Activated T-helper 17 cell treated with anti-CD3 and anti-CD28 coated beads, Interleukin-2, amount 50 U/mL, for 72 hours (primary cell): ENCODE results near the gene ZNF789. TPM values are rescaled to one million over a fixed set of nuclear protein-coding genes. Genes with fewer than 3 reads are reported as not detected.
"Not testable (repeated sequence)": the region's sequence is repeated elsewhere in the genome, so short reads cannot be mapped to it uniquely, and the experiment has no call there.

Experiments used
- ATAC-seq: fragments of 150-1000 bp; cut with Tn5 transposase; replicated peaks from 2 replicates; pipeline ENCODE4 v1.10.0; 2021; ENCODE audit warnings: mild to moderate bottlenecking, moderate library complexity
- H3K27ac Mint-ChIP-seq: one replicate; pipeline ENCODE4 v1.8.0; 2022; ENCODE audit warnings: mixed read lengths
- H3K27me3 Mint-ChIP-seq: one replicate; pipeline ENCODE4 v1.8.0; 2022; ENCODE audit warnings: mixed read lengths
- H3K36me3 Mint-ChIP-seq: one replicate; pipeline ENCODE4 v1.8.0; 2022; ENCODE audit warnings: low read depth, mild to moderate bottlenecking, mixed read lengths
- H3K4me1 Mint-ChIP-seq: one replicate; pipeline ENCODE4 v1.8.0; 2022; ENCODE audit warnings: mixed read lengths
- H3K4me3 Mint-ChIP-seq: one replicate; pipeline ENCODE4 v1.8.0; 2022; ENCODE audit warnings: mild to moderate bottlenecking, mixed read lengths
- H3K9me3 Mint-ChIP-seq: one replicate; pipeline ENCODE4 v1.8.0; 2022; ENCODE audit warnings: mixed read lengths
- total RNA-seq, 2 donors: library from RNA; stranded (reverse); gene quantifications; one replicate each; pipeline ENCODE4 v1.2.3, GENCODE V29; 2022

ZNF789 gene
- total RNA-seq, 2 donors from 2014 or later, result 32.0 to 46.7 TPM

DNA sequence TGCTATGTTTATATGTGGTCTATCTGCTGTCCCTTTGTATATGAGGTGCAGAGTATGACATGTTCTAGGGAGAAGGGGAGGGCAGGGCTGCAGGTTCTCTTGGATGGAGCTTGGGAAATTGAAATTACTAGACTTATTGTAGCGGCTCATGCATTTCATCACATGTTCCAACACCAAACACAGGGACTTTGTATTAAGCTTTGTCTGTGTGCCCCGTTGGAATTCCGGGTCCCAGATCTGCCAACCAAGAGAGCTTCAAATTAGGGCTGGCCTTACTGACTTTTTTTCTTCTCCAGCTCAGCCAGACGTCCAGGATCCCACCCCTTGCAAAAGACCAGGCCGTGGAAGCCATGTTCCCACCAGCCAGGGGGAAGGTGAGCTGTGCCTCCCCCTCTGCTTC lies 3.4 kb downstream of the ZNF789 start:
- no peak for ATAC-seq
- no peaks in the 10 kb centered on the region for H3K27me3 Mint-ChIP-seq
- no peak overlapping the region for H3K4me3 Mint-ChIP-seq
- no peak overlapping the region for H3K27ac Mint-ChIP-seq
- peaks cover 55% of the 10 kb centered on the region for H3K36me3 Mint-ChIP-seq
- peaks cover 17% of the 10 kb centered on the region for H3K4me1 Mint-ChIP-seq
- H3K9me3 Mint-ChIP-seq, result no peaks in the 10 kb centered on the region

DNA sequence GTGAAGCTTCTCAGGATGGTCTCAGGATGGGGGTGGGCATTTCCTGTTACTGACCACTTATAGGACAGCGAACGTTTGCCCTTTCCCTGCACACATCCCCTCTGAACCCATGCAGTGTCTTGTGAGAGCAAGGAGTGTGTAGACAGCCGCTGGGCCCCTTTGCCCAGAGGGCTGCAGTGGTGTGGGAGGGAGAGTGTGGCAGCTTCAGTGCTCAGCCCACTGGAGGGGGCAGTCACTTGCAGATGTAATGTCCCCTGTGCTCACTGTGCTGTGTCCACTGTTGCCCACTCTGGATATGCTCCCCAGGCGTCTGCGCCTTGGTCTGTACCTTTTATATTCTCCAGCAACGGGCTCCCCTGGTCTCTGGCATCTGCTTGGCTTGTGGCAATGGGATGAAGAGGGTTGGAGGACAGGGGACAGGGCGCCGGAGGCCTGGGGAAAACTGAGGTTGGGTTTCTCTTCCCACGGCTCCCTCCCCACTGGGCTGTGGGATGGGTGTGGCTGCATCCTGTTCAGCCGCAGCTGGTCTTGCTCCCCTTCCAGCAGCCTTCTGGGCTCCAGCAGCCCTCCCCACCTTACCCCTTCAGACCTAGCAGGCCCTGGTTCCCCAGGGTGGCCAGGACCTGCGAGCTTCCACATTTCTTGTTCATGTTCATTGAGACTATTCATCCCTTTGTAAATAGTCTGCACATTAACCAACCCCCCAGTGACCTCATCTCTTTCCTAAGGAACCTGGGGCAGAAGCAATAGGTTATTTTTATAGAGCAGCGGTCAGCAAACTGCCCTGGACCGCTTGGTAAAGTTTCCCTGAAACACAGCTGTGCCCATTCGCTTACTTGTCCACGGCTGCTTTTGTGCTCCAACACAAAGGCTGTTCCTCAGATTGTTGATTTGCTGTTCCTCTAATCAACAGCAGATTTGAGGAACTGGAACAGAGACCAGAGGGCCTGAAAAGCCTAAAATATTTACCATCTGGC lies 6.1 kb downstream of the ZNF789 start:
- Mint-ChIP-seq H3K4me3 (peak overlapping the region; percentile 7), H3K4me1 (peaks cover 15% of the 10 kb centered on the region), H3K36me3 (peaks cover 66% of the 10 kb centered on the region), H3K9me3 (no peaks in the 10 kb centered on the region), H3K27ac (peak overlapping the region; percentile 74), H3K27me3 (no peaks in the 10 kb centered on the region)
- no peak for ATAC-seq

DNA sequence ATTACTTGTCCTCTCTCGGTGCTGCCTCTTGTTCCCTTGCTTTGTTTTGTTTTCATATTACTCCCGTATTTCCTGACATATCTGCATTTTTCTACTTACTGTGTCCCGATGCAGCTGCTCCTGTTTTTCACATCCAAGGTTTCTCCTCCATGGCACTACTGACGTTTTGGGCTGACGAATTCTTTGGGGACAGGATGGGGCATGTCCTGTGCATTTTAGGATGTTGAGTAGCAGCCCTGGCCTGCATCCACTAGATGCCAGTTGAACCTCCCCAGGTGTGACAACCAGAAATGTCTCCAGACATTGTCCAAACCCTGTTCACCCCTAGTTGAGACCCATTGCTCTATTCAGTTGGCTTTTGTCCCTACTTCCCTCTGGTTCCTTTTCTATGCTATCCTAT lies 12.4 kb downstream of the ZNF789 start:
- Mint-ChIP-seq H3K4me3 (no peak overlapping the region), H3K9me3 (no peaks in the 10 kb centered on the region), H3K27me3 (no peaks in the 10 kb centered on the region), H3K36me3 (peaks cover 66% of the 10 kb centered on the region), H3K4me1 (peaks cover 5% of the 10 kb centered on the region), H3K27ac (peak overlapping the region; percentile 33)
- no peak for ATAC-seq

- no peak overlapping the region for H3K4me3 Mint-ChIP-seq
- no peaks in the 10 kb centered on the region for H3K27me3 Mint-ChIP-seq
- H3K9me3 Mint-ChIP-seq, result peaks cover 3% of the 10 kb centered on the region
- no peak for ATAC-seq
- peaks cover 5% of the 10 kb centered on the region for H3K4me1 Mint-ChIP-seq
- H3K36me3 Mint-ChIP-seq, result peaks cover 67% of the 10 kb centered on the region
- H3K27ac Mint-ChIP-seq, result no peak overlapping the region
Measured at GRCh38 chr7:99489235-99489634, 16.5 kb downstream of the ZNF789 start.

GRCh38 chr7:99490878-99491277 lies 18.2 kb downstream of the ZNF789 start:
- H3K27me3 Mint-ChIP-seq, result no peaks in the 10 kb centered on the region
- peaks cover 69% of the 10 kb centered on the region for H3K36me3 Mint-ChIP-seq
- H3K4me3 Mint-ChIP-seq, result no peak overlapping the region
- peaks cover 5% of the 10 kb centered on the region for H3K4me1 Mint-ChIP-seq
- no peak for ATAC-seq
- no peak overlapping the region for H3K27ac Mint-ChIP-seq
- peaks cover 3% of the 10 kb centered on the region for H3K9me3 Mint-ChIP-seq

- ATAC-seq, result no peak
- Mint-ChIP-seq H3K27ac (no peak overlapping the region), H3K9me3 (peaks cover 3% of the 10 kb centered on the region), H3K36me3 (peaks cover 87% of the 10 kb centered on the region), H3K27me3 (no peaks in the 10 kb centered on the region), H3K4me3 (no peak overlapping the region), H3K4me1 (peaks cover 14% of the 10 kb centered on the region)
Measured at GRCh38 chr7:99493823-99494222, 21.1 kb downstream of the ZNF789 start.

DNA sequence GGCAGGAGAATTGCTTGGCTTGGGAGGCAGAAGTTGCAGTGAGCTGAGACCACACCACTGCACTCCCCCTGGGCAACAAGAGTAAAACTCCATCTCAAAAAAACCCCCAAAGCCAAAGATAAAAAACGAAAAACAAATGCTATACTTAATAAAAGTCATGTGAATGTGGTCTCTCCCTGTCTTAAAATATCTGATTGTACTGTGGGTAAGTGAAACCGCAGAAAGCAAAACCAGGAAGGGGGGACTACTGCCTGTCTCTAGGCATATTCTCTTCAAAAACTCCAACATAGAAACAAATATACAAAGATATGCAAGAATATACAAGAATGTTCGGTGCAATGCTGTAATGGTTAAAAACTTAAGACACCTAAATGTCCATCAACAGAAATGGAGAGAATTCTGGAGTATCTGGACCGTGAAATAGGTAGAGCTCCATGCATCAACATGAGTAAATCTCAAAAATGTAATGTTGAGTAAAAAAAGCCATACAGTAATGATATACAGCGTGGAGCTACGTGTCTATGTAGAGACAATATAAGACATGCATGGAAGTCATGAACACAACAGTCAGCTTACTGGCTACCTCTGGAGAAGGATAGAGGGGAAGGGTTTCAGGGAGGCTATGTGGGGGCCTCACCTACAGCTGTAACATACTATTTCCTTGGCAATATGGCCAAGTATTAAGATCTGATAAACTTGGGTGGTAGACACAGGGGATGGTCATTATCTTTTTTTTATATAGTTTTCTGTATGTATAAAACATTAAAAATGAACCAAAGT lies 25.3 kb downstream of the ZNF789 start:
- Mint-ChIP-seq H3K36me3 (peaks cover 72% of the 10 kb centered on the region), H3K9me3 (peaks cover 3% of the 10 kb centered on the region), H3K27ac (peak overlapping the region; percentile 98), H3K4me1 (peaks cover 8% of the 10 kb centered on the region), H3K27me3 (no peaks in the 10 kb centered on the region), H3K4me3 (peak overlapping the region; percentile 92)
- no peak for ATAC-seq

DNA sequence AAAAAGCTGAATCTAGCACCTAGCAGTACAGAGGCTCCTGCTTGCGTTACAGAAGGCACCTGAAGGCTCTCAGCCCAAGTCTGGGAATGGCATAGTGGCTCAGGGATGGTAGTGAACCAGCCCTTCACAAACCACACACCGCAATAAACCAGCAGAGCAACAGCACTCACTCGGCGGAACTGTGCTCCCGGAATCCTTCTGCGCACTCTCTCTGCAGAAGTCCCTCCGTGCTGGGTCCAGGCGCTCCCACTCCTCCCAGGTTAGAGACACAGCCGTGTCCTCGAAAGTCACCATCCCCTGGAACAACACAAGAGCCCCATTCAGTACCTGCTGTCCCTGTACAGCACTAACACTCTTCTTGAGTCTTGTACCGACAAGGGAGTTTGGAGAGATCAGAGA lies 25.9 kb downstream of the ZNF789 start:
- peaks cover 66% of the 10 kb centered on the region for H3K36me3 Mint-ChIP-seq
- H3K9me3 Mint-ChIP-seq, result peaks cover 2% of the 10 kb centered on the region
- no peak for ATAC-seq
- peak overlapping the region; percentile 92 for H3K4me3 Mint-ChIP-seq
- no peaks in the 10 kb centered on the region for H3K27me3 Mint-ChIP-seq
- peak overlapping the region; percentile 98 for H3K27ac Mint-ChIP-seq
- peaks cover 8% of the 10 kb centered on the region for H3K4me1 Mint-ChIP-seq

DNA sequence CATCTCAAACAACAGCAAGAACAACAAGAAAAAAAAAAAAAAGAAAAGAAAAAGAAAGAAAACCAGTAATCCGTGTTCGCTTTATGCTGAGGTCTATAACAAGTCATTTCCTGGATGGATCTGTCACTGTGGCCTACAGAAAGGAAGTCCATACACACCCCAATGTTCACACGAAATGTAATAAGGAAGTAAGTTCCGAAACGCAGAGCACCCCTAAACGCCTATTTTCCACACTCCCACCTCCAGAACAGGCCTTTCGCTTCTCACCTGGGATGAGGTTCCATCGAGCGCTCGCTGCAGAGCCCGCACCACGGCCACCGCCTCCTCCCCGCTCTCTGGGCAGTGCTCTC lies 26.7 kb downstream of the ZNF789 start:
- peak; percentile 51 for ATAC-seq
- peak overlapping the region; percentile 98 for H3K27ac Mint-ChIP-seq
- peaks cover 58% of the 10 kb centered on the region for H3K36me3 Mint-ChIP-seq
- H3K4me1 Mint-ChIP-seq, result peaks cover 8% of the 10 kb centered on the region
- peak overlapping the region; percentile 92 for H3K4me3 Mint-ChIP-seq
- no peaks in the 10 kb centered on the region for H3K9me3 Mint-ChIP-seq
- no peaks in the 10 kb centered on the region for H3K27me3 Mint-ChIP-seq

GRCh38 chr7:99499721-99500636 lies 27.3 kb downstream of the ZNF789 start, which contains the start of gene ZNF394:
TSS of gene ZNF394 (minus strand) at chr7:99500281. CDS start at chr7:99500093, 188 bp downstream.
- Mint-ChIP-seq H3K36me3 (peaks cover 52% of the 10 kb centered on the region), H3K9me3 (no peaks in the 10 kb centered on the region), H3K4me1 (peaks cover 8% of the 10 kb centered on the region), H3K27ac (peak within 1 kb of the TSS; percentile 98), H3K4me3 (peak within 1 kb of the TSS; percentile 92), H3K27me3 (no peaks in the 10 kb centered on the region)
- peak; percentile 56 for ATAC-seq

- Mint-ChIP-seq H3K4me1 (peaks cover 9% of the 10 kb centered on the region), H3K9me3 (no peaks in the 10 kb centered on the region), H3K36me3 (peaks cover 46% of the 10 kb centered on the region), H3K27me3 (no peaks in the 10 kb centered on the region), H3K4me3 (peak overlapping the region; percentile 92), H3K27ac (peak overlapping the region; percentile 98)
- ATAC-seq, result no peak
Measured at GRCh38 chr7:99500637-99501009, 27.9 kb downstream of the ZNF789 start.

DNA sequence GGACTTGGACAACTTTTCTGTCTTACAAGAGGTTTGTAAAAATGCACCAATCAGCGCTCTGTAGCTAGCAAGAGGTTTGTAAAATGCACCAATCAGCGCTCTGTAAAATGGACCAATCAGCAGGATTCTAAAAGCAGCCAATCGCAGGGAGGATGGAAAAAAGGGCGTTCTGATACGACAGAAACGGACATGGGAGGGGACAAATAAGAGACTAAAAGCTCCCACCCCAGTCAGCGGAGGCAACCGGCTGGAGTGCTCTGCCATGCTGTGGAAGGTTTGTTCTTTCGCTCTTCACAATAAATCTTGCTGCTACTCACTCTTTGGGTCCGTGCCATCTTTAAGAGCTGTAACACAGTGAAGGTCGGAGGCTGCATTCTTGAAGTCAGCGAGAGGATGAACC lies 28.5 kb downstream of the ZNF789 start:
- H3K4me1 Mint-ChIP-seq, result peaks cover 16% of the 10 kb centered on the region
- peaks cover 46% of the 10 kb centered on the region for H3K36me3 Mint-ChIP-seq
- H3K9me3 Mint-ChIP-seq, H3K27me3 Mint-ChIP-seq, ATAC-seq: not testable (repeated sequence)
- H3K27ac Mint-ChIP-seq, result peak overlapping the region; percentile 98
- H3K4me3 Mint-ChIP-seq, result peak overlapping the region; percentile 92

DNA sequence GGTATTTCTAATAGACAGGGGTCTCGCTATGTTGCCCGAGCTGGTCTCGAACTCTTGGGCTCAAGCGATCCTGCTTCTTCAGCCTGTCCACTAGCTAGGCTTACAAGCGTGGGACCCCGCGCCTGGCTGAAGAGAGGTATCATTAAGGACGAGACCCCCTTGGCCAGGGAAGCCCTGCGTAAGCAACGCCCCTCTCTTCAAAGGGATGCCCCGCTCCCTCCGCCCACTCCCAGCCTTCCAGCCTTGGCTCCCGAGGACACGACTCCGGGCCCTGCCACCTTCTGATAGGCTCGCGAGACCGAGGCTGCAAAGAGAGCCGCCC lies 31.6 kb downstream of the ZNF789 start:
- ATAC-seq, result no peak
- H3K27ac Mint-ChIP-seq, result peak overlapping the region; percentile 91
- no peaks in the 10 kb centered on the region for H3K27me3 Mint-ChIP-seq
- H3K36me3 Mint-ChIP-seq, result peaks cover 31% of the 10 kb centered on the region
- no peaks in the 10 kb centered on the region for H3K9me3 Mint-ChIP-seq
- peaks cover 14% of the 10 kb centered on the region for H3K4me1 Mint-ChIP-seq
- H3K4me3 Mint-ChIP-seq, result peak overlapping the region; percentile 85
